Panc1 (cell line): ENCODE results near the gene ARHGEF5.
"Not testable (repeated sequence)": the region's sequence is repeated elsewhere in the genome, so short reads cannot be mapped to it uniquely, and the experiment has no call there.

Experiments used
- POLR2AphosphoS5 ChIP-seq: IDR thresholded peaks from 2 replicates; pipeline ENCODE4 v1.6.1; 2012; ENCODE audit warnings: mild to moderate bottlenecking, low read depth, low read length, moderate library complexity
- SIN3A ChIP-seq: IDR thresholded peaks from 2 replicates; pipeline ENCODE4 v1.6.1; 2012; ENCODE audit warnings: low read depth, mild to moderate bottlenecking, low read length, moderate library complexity, borderline replicate concordance; ENCODE audit not compliant: insufficient read depth
- TCF7L2 ChIP-seq: IDR thresholded peaks from 2 replicates; pipeline ENCODE4 v1.6.1; 2011; ENCODE audit warnings: mild to moderate bottlenecking, low read depth, low read length, inconsistent platforms
- TF ChIP-seq, protein P1 (sequence below): fragments of 450-650 bp; IDR thresholded peaks from 2 replicates; pipeline ENCODE4 v1.5.1; 2017; ENCODE audit warnings: mild to moderate bottlenecking
- TF ChIP-seq, protein P2 (sequence below), 2 experiments: IDR thresholded peaks; 2 replicates each; pipeline ENCODE4 v1.6.1; 2011 to 2012; ENCODE audit warnings: low read depth in 2 of 2, control low read depth in 1 of 2, low read length in 1 of 2, mild to moderate bottlenecking in 1 of 2, moderate library complexity in 1 of 2; ENCODE audit not compliant: insufficient read depth in 1 of 2

DNA sequence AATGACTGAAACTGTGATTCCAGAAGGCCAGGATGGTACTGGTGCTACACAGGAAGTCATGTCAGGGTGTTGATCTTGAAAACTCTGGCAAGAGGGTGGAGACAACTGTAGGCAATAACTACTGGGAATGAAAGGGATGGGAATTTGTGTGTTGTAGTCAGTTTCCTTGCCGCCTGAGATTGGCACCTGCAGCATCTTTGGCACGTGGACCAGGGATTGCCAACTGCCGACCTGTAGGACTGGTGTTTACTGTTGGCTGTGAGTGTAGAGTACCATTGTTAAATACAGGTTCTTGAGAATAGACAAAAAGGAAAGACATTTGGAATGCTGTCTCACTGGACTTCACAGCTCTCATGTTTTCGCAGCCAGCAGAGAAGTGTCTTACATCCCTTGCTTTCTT is 31.8 kb upstream of the ARHGEF5 start:
- TF ChIP-seq, protein P1, sequence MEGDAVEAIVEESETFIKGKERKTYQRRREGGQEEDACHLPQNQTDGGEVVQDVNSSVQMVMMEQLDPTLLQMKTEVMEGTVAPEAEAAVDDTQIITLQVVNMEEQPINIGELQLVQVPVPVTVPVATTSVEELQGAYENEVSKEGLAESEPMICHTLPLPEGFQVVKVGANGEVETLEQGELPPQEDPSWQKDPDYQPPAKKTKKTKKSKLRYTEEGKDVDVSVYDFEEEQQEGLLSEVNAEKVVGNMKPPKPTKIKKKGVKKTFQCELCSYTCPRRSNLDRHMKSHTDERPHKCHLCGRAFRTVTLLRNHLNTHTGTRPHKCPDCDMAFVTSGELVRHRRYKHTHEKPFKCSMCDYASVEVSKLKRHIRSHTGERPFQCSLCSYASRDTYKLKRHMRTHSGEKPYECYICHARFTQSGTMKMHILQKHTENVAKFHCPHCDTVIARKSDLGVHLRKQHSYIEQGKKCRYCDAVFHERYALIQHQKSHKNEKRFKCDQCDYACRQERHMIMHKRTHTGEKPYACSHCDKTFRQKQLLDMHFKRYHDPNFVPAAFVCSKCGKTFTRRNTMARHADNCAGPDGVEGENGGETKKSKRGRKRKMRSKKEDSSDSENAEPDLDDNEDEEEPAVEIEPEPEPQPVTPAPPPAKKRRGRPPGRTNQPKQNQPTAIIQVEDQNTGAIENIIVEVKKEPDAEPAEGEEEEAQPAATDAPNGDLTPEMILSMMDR, result not testable (repeated sequence)
- not testable (repeated sequence) for TF ChIP-seq POLR2AphosphoS5, SIN3A, TCF7L2
- TF ChIP-seq, protein P2, sequence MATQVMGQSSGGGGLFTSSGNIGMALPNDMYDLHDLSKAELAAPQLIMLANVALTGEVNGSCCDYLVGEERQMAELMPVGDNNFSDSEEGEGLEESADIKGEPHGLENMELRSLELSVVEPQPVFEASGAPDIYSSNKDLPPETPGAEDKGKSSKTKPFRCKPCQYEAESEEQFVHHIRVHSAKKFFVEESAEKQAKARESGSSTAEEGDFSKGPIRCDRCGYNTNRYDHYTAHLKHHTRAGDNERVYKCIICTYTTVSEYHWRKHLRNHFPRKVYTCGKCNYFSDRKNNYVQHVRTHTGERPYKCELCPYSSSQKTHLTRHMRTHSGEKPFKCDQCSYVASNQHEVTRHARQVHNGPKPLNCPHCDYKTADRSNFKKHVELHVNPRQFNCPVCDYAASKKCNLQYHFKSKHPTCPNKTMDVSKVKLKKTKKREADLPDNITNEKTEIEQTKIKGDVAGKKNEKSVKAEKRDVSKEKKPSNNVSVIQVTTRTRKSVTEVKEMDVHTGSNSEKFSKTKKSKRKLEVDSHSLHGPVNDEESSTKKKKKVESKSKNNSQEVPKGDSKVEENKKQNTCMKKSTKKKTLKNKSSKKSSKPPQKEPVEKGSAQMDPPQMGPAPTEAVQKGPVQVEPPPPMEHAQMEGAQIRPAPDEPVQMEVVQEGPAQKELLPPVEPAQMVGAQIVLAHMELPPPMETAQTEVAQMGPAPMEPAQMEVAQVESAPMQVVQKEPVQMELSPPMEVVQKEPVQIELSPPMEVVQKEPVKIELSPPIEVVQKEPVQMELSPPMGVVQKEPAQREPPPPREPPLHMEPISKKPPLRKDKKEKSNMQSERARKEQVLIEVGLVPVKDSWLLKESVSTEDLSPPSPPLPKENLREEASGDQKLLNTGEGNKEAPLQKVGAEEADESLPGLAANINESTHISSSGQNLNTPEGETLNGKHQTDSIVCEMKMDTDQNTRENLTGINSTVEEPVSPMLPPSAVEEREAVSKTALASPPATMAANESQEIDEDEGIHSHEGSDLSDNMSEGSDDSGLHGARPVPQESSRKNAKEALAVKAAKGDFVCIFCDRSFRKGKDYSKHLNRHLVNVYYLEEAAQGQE (IDR thresholded peaks at IDR 0.05; ENCODE audit: insufficient read depth in 1 of 2, low read depth in 2 of 2, low read length in 1 of 2), result not testable (repeated sequence)
